HL-60/S4 treated with retinoic acid at 250 ng/mL for 4 days and 3 days (cell line): Measurements from ENCODE around the gene HES5.
"Not testable (repeated sequence)": the region's sequence is repeated elsewhere in the genome, so short reads cannot be mapped to it uniquely, and the experiment has no call there.

Source experiments
- in situ Hi-C: fragments of 300-500 bp; cut with MboI; formaldehyde crosslinking; loops from 2 replicates; pipeline ENCODE4 v1.7.0; 2022; ENCODE audit warnings: low sequenced_read_pairs

The HES5 gene

GRCh38 chr1:2561446-2561845 lies 31.4 kb upstream of the HES5 start:
- in situ Hi-C loops = no loop called here

GRCh38 chr1:2560299-2561073 lies 30.4 kb upstream of the HES5 start:
- in situ Hi-C loops = no loop called here

GRCh38 chr1:2559509-2560298 lies 29.6 kb upstream of the HES5 start:
- in situ Hi-C loops = no loop called here

- in situ Hi-C loops = no loop called here
These were observed 28.8 kb upstream of the HES5 start for GRCh38 chr1:2558861-2559260.

GRCh38 chr1:2558420-2558819 lies 28.4 kb upstream of the HES5 start:
- in situ Hi-C loops = no loop called here

- in situ Hi-C loops = no loop called here
These were observed 27.7 kb upstream of the HES5 start for GRCh38 chr1:2557482-2558400.

GRCh38 chr1:2556678-2557481 lies 26.8 kb upstream of the HES5 start:
- in situ Hi-C loops = no loop called here

- in situ Hi-C loops = no loop called here
These were observed 26.2 kb upstream of the HES5 start, which contains the start of gene TNFRSF14 for GRCh38 chr1:2556277-2556677. Gene TNFRSF14, plus strand, starts transcription at chr1:2556371. Its CDS starts 294 bp downstream, at chr1:2556665.

- in situ Hi-C loops = no loop called here
These were observed 25.7 kb upstream of the HES5 start for GRCh38 chr1:2555634-2556276.

- in situ Hi-C loops = no loop called here
These were observed 24.7 kb upstream of the HES5 start for GRCh38 chr1:2554621-2555387.

- in situ Hi-C loops = no loop called here
These were observed 24.0 kb upstream of the HES5 start for GRCh38 chr1:2553871-2554620.

GRCh38 chr1:2553076-2553475 lies 23.0 kb upstream of the HES5 start:
- in situ Hi-C loops = not testable (repeated sequence)

- in situ Hi-C loops = no loop called here
These were observed 22.1 kb upstream of the HES5 start for GRCh38 chr1:2552189-2552588.

GRCh38 chr1:2551544-2551943 lies 21.5 kb upstream of the HES5 start:
- in situ Hi-C loops = not testable (repeated sequence)

GRCh38 chr1:2550309-2550861 lies 20.3 kb upstream of the HES5 start:
- in situ Hi-C loops = not testable (repeated sequence)

GRCh38 chr1:2549367-2550029 lies 19.4 kb upstream of the HES5 start:
- in situ Hi-C loops = not testable (repeated sequence)

GRCh38 chr1:2548068-2548589 lies 18.1 kb upstream of the HES5 start:
- in situ Hi-C loops = no loop called here
